ENCODE measurements around the gene NMU.
"Not testable (repeated sequence)": the region's sequence is repeated elsewhere in the genome, so short reads cannot be mapped to it uniquely, and the experiment has no call there.

DNA sequence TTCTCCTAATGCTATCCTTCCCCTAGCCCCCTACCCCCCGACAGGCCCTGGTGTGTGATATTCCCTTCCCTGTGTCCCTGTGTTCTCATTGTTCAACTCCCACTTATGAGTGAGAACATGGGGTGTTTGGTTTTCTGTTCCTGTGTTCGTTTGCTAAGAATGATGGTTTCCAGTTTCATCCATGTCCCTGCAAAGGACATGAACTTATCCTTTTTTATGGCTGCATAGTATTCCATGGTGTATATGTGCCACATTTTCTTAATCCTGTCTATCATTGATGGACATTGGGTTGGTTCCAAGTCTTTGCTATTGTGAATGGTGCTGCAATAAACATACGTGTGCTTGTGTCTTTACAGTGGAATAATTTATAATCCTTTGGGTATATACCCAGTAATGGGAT lies 46.7 kb upstream of the NMU start:
- TF ChIP-seq, protein P1, sequence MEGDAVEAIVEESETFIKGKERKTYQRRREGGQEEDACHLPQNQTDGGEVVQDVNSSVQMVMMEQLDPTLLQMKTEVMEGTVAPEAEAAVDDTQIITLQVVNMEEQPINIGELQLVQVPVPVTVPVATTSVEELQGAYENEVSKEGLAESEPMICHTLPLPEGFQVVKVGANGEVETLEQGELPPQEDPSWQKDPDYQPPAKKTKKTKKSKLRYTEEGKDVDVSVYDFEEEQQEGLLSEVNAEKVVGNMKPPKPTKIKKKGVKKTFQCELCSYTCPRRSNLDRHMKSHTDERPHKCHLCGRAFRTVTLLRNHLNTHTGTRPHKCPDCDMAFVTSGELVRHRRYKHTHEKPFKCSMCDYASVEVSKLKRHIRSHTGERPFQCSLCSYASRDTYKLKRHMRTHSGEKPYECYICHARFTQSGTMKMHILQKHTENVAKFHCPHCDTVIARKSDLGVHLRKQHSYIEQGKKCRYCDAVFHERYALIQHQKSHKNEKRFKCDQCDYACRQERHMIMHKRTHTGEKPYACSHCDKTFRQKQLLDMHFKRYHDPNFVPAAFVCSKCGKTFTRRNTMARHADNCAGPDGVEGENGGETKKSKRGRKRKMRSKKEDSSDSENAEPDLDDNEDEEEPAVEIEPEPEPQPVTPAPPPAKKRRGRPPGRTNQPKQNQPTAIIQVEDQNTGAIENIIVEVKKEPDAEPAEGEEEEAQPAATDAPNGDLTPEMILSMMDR (IDR thresholded peaks at IDR 0.05; ENCODE audit: borderline replicate concordance, extremely low read depth, low read length, poor library complexity, severe bottlenecking), result not testable (repeated sequence)
- TF ChIP-seq EZH2 (IDR thresholded peaks at IDR 0.05; ENCODE audit: borderline replicate concordance, low read depth, low read length, severe bottlenecking), result not testable (repeated sequence)
